NCI-H748 (cell line): ENCODE data around the gene ZIC5.

ENCODE experiments used
- DNase-seq: peaks from one replicate; lab custom pipeline; 2025; ENCODE audit not compliant: unreplicated experiment; lab: John Stamatoyannopoulos, UW

ZIC5 gene

DNA sequence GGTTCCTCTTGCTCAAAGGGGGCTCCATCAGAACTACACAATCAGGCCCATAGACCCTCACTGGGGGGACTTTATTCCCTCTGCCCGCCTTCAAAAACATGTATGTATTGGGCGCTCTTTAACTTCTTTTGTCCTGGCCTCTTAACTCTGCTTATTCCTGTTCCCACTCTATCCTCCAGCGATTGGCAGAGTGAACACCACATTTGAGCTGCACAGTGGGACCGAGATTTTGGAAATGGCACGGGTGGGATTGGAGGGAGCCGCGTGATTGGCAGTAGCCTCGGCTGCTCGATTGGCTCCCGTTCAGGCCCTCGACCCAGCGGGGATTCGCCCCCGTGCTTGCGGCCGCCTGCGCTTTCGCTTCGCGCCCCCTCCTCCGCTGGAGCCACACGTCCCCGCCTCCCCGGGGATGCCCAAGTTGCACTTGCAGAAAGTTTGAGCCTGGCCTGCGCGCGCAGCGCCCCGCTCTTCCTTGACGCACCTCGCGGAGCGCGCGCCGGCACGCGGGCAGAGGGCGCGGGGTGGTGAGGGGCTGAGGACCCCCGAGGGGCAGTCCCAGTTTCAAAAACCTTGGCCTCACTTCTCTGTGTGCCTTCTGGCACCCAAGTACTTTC is at the start of gene ZIC5:
TSS of gene ZIC5 (minus strand) at position 192 of the 614 bp plus-strand sequence. CDS start at position 28, 164 bp downstream.
- peak; percentile 90 for DNase-seq

- no peak for DNase-seq
Measured at GRCh38 chr13:100019780-100020356, 48.3 kb upstream of the ZIC5 start.

DNA sequence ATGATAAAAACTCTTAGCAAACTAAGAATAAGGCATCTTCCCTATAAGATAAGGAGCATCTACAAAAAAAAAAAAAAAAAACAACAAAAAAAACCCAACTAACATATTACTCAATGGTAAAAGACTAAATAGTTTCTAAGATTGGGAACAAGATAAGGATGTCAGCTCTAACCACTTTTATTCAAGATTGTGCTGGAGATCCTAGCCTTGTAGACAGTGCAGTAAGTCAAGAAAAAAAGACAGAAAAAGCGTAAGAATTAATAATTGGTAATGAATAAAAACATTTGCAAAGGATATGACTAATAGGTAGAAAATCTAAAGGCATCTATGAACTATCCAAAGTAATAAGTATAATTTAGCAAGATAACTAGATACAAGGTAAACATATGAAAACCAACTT is 43.1 kb upstream of the ZIC5 start:
- DNase-seq, result no peak

DNA sequence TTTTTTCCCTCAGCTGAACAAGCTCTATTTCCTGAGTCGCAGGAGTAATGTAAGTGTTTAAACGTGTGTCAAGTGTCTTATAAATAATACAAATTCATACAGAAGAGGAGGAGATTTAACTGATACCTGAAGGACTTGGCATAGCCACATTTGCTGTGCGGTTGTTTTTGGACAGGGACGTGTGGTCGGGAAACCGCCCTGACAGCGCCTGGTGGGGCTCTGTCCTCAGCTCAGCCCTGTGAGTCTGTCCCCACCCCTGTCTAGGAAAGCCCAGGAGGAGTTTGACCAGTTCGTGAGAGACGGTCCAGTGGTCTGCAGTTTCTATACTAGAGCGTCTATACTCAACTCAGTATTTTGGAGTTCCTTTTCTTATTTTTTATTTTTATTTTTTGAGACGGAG is 26.7 kb upstream of the ZIC5 start:
- no peak for DNase-seq

DNA sequence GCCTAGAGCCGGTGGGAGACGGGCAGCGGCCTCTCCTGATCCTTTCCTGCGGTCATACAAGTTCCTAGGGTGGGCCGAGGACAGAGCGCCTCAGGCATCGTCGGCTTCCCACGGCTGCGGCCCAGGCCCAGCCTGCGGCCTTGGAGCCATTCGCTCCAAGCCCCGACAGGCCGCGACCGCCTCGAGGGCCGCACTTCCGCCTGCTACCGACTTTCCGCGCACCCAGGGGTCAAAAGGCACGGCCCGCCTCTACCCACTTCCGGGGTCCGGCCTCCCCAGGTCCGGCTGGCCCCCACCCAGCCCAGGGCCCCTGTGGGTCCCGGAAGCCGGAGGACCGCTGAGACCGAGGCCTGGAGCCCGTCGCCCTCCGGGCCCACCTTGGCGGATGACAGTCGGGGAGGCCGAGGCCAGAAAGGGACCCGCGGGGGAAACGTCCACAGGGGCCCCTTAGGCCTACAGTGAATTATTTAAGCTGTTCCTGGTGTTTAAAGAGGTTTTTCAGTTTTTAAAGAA is 26.2 kb upstream of the ZIC5 start:
- DNase-seq, result no peak

DNA sequence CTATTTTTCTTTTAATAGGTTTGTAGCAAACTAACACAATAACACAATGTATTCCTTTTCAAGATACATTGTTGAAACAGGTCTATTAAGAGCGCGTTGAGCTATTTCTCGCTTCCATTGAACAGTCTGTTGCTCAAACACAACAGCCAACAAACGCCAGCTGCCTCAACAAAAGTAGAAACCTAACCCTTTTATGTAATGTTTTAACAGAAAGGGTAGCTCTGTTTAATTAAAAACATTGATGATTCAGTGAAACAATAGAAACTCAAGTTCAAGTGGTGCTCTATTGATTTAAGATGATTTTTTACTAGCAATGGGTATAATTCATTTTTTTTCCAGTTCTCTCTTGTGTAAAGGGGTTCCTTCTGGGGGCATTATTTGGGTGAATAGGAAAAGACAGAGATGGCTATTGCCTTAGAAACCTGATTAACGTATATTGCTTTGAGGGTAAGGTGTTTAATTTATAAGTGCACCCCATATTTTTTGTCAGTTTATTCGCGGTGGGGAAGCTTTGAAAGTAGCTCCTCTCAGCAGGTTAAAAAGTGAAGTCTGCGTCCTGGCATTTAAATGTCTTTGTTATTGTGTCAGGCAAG is 24.9 kb upstream of the ZIC5 start:
- DNase-seq, result peak; percentile 99

GRCh38 chr13:99995589-99996380 is 24.2 kb upstream of the ZIC5 start:
- DNase-seq, result peak; percentile 85

DNA sequence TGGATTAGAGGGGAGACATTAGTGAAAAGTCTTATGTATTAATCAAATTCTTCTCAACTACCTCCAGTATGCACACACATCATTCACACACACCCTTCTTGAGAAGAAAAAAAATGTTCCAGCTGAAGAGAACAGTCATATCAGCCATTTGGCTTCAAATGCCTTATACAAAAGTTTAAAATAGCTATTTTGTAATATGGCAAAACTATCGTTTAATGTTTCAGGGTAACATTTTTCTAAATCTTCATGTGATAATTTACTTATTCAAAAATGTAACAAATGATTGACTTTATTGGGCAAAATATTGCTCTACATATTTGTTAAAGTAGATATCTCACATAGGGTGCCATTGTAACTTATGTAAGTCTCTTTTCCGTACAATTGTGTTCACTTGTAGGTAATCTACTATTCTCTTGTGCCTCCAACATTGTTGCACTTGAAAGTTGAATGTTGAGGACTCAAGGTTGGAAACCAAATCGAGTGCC is 23.6 kb upstream of the ZIC5 start:
- no peak for DNase-seq

GRCh38 chr13:99994638-99995020 is 23.1 kb upstream of the ZIC5 start:
- DNase-seq, result no peak

GRCh38 chr13:99993660-99994637 is 22.4 kb upstream of the ZIC5 start:
- peak; percentile 55 for DNase-seq

DNA sequence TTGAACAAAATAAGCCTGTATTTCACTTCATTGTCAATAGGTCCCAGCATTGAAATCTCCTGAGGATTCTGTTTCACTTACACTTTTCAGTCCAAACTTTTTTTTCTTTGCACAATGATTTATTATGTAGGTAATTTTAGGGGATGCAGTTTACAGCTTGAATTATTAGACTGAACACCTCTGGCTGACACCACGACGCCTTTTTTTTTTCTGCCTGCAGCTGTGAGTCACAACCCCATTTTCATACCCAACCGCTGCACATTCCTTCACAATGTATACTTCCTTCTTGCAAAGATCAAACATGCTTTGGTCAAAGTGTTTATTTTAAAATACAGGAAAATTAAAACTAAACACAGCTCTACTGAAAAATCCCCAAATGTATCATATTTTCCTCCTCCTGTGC is 21.4 kb upstream of the ZIC5 start:
- DNase-seq, result no peak

DNA sequence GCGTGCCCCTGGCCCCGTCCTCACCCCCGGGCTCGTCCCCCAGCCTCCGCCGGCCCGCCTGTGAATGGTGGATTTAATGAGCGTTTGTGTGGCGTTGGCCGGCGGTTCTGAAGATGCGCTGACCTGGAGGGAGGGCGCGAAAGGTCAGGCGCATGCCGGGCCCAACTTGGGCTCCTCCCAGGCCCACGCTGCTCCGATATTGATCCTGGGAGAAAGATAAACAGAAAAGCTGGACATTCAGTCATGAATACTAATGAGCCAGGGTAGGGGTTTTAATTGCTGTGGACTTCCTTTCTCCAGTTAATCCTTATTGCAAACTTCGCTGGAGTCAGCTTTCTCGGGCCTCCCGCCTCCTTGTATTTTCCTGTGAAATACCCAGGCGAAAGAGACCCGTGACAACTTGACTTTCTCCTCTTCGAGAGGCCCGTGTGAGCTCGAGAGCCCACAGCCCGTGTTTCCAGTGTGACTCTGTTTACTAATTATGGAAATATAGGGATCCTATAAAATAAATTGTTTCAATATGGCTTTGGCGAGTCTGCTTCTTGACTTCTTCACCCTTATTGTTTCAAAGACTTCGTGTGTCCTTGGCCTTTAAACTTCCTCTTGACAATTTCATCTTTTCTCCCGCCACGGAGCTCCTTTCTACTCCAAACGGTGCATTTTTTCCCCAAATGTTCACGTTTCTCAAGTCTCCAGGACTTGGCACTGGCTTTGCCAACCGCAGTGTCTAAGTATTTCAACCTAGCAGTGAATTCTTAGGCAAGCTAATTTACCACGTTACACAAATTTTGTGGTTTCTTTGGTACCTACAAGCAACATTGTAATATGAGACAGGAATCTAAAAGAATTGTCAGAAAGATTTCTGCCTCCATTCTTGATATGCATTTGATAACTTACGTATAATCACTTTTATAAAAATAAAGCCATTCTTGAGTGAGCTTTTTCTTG is 20.5 kb upstream of the ZIC5 start:
- no peak for DNase-seq

DNA sequence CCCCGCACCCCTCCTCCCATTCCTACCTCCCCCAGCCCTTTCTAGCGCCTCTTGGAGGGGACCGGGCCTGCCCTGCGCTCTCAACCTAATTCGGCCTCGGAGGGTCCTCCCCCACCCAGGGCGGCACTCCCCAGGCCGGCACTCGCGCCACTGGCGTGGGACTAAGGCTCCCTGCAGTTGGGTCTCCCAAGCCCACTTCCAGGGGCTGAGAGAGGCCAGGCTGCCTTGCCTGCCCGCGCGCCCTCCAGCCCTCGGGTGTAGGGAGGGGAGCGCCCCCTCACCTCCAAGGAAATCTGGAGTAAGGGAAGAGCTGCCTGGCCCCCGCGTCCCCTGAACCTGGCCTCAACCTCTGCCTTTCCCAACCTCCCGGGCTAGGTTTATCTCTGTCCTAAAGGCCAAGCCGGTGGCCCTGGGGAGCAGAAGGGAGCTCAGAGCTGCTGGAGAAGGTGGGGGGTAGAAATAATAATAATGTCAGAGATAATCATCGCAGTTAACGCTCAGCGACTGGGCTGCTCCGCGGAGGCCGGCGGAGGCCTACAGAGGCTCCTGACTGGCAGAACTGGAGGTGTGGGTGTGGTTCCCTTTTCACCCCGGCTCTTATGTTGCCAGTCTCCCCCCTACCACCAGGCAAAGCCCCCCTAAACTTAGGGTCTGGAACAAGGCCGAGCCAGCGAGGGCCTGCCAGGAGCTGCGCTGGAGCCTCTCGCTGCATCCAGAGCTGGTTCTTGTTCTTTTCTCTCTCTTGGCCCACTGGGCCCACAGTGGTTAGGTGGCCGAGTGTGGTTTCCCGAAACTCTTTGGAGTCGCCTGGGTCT is 19.7 kb upstream of the ZIC5 start:
- DNase-seq, result no peak

GRCh38 chr13:99990126-99990977 is 18.8 kb upstream of the ZIC5 start:
- no peak for DNase-seq

GRCh38 chr13:99989276-99990125 is 17.9 kb upstream of the ZIC5 start:
- DNase-seq, result no peak

DNA sequence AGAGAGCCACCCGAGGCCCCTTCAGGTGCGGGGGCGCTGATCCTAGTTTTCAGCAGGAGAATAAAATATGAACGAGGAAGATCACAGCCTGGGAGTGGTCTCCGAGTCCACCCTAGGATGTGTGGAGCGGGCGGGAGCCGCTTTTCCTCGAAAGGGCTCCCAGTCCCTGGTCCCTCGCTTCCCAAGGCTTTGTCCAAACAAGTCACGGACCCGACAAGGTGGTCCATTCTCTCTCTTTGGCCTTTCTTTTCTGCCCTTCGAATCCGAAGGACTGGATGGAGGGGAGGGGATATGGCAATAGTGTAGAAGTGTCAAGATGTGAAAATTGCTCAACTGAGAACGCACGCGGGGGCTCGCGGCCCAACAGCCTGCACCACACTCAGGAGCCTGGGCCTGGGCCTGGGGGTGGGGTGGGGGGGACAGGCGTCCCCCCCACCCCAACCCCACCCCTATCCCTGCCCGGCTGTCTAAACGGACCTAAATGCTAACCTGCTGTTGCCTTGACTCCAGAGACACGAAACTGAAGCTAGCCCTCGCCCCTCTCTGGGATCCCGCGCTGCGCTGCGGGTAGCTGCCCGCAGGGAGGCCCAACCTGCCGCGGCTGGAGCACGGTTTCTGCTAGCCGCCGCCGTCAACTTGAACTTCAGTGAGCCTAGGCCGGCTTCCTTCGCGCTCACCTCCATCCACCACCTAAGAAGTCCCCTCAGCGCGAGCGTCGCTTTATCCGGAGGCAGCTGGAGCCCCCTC is 17.1 kb upstream of the ZIC5 start:
- DNase-seq, result no peak
